BLaER1 treated with 17β-estradiol and CSF1 and Interleukin-3, amounts not matched to agents 10 nM and 100 nM (cell line): ENCODE results near the gene SLCO3A1.
A peak's percentile ranks its signal among the peaks of the same experiment; 100 is the strongest.

Source experiments
- H3K27ac ChIP-seq, 11 experiments: shearing (Covaris generic); formaldehyde crosslinking; 2 replicates each; pipeline ENCODE4 v1.8.1; 2022
- H3K27me3 ChIP-seq, 11 experiments: shearing (Covaris generic); formaldehyde crosslinking; 2 replicates each; pipeline ENCODE4 v1.8.1; 2022
- H3K36me3 ChIP-seq, 11 experiments: shearing (Covaris generic); formaldehyde crosslinking; 2 replicates each; pipeline ENCODE4 v1.8.1; 2022
- H3K4me1 ChIP-seq, 10 experiments: shearing (Covaris generic); formaldehyde crosslinking; 2 replicates each; pipeline ENCODE4 v1.8.1; 2022
- H3K4me2 ChIP-seq, 11 experiments: shearing (Covaris generic); formaldehyde crosslinking; 2 replicates each; pipeline ENCODE4 v1.8.1; 2022
- H3K4me3 ChIP-seq, 10 experiments: shearing (Covaris generic); formaldehyde crosslinking; 2 replicates each; pipeline ENCODE4 v1.8.1; 2022
- H3K9ac ChIP-seq, 11 experiments: shearing (Covaris generic); formaldehyde crosslinking; 2 replicates each; pipeline ENCODE4 v1.8.1; 2022
- H3K9me3 ChIP-seq, 11 experiments: shearing (Covaris generic); formaldehyde crosslinking; replicated peaks in 1 of 11; 2 replicates each; pipeline ENCODE4 v1.8.1; 2022
- H4K20me1 ChIP-seq, 11 experiments: shearing (Covaris generic); formaldehyde crosslinking; 2 replicates each; pipeline ENCODE4 v1.8.1; 2022
- Cebpa-rat ChIP-seq, 11 experiments: shearing (Covaris generic); IDR thresholded peaks; 2 replicates each; pipeline ENCODE4 v1.8.1; 2022

Gene SLCO3A1

DNA sequence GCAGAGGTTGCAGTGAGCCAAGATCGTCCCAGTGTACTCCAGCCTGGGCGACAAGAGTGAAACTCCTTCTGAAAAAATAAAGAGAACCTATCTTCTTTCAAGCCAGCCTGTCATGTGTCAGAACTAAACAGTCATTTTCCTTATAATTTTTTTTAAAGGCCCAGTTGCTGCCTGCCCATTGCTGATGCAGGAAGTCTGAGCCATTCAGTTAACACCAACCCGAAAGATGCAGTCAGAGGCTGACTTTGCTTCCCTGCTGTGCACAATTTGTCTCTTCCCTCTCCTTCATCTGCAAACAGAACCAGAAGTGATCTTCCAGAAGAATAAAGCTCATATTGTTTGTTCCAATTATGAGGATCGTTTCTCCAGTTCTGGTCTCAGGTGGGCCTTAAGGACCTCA lies 220.6 kb downstream of the SLCO3A1 start:
- no peak overlapping the region for H3K9ac ChIP-seq

GRCh38 chr15:92074646-92075045 lies 221.1 kb downstream of the SLCO3A1 start:
- Histone ChIP-seq H3K36me3 (0 out of 22 replicates have a peak, but pooled peaks cover 0 to 3% (median 0%) of the 10 kb centered on the region in 11 experiments), H4K20me1 (peaks cover 0 to 16% (median 0%) of the 10 kb centered on the region in 11 experiments; a peak in 5 of 22 replicates), H3K27me3 (no peaks in the 10 kb centered on the region), H3K4me3 (no peak overlapping the region), H3K27ac (peak overlapping the region in 2 of 11 experiments; percentile 28 to 30; a peak in 2 of 22 replicates), H3K4me2 (peak overlapping the region; percentile 11 to 84 (median 66); a peak in 21 of 22 replicates), H3K9me3 (peaks cover 0 to 7% (median 0%) of the 10 kb centered on the region in 11 experiments; a peak in 3 of 22 replicates), H3K4me1 (peaks cover 42 to 89% (median 64%) of the 10 kb centered on the region in 10 experiments), H3K9ac (no peak overlapping the region)
- no peak for TF ChIP-seq Cebpa-rat (IDR thresholded peaks at IDR 0.05)

More for the DNA sequence above, 220.6 kb downstream of the SLCO3A1 start:
- Histone ChIP-seq H3K36me3 (0 out of 22 replicates have a peak, but pooled peaks cover 0 to 3% (median 0%) of the 10 kb centered on the region in 11 experiments), H3K4me2 (peak overlapping the region; percentile 11 to 84 (median 66); a peak in 20 of 22 replicates), H3K27me3 (no peaks in the 10 kb centered on the region), H3K4me3 (no peak overlapping the region), H4K20me1 (peaks cover 0 to 16% (median 0%) of the 10 kb centered on the region in 11 experiments; a peak in 5 of 22 replicates), H3K4me1 (peaks cover 47 to 94% (median 69%) of the 10 kb centered on the region in 10 experiments), H3K9me3 (peaks cover 0 to 7% (median 0%) of the 10 kb centered on the region in 11 experiments; a peak in 3 of 22 replicates), H3K27ac (peak overlapping the region in 2 of 11 experiments; percentile 28 to 30; a peak in 3 of 22 replicates)
- TF ChIP-seq Cebpa-rat (IDR thresholded peaks at IDR 0.05) = no peak

- H3K36me3 ChIP-seq = 0 out of 22 replicates have a peak, but pooled peaks cover 0 to 3% (median 0%) of the 10 kb centered on the region in 11 experiments
- peaks cover 0 to 20% (median 0%) of the 10 kb centered on the region in 11 experiments; a peak in 5 of 22 replicates for H4K20me1 ChIP-seq
- H3K9me3 ChIP-seq = peaks cover 0 to 7% (median 0%) of the 10 kb centered on the region in 11 experiments; a peak in 3 of 22 replicates
- no peak overlapping the region for H3K9ac ChIP-seq
- no peak for TF ChIP-seq Cebpa-rat (IDR thresholded peaks at IDR 0.05)
- H3K27ac ChIP-seq = no peak overlapping the region
- no peaks in the 10 kb centered on the region for H3K27me3 ChIP-seq
- H3K4me1 ChIP-seq = peaks cover 33 to 78% (median 55%) of the 10 kb centered on the region in 10 experiments
- peak overlapping the region; percentile 57 to 84 (median 66) for H3K4me2 ChIP-seq
- no peak overlapping the region for H3K4me3 ChIP-seq
Measured at GRCh38 chr15:92075764-92076163, 222.3 kb downstream of the SLCO3A1 start.

DNA sequence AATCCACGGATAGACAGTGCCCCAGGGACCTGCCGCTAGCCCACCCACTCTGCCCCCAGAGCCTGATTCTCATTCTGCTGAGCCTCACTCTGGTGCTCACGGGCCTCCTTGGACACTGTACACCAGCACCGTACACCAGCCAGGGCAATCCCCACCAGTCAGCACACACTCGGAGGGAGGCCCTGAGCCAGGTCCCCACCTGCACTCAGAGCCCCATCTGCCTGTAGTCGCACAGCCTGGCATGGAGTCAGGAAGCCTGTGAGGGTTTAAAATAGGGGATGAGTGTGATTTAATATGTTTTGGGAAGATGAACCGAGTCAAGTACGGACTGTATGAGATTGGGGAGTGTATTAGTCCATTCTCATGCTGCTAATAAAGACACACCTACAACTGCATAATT lies 223.0 kb downstream of the SLCO3A1 start:
- H3K27ac ChIP-seq = no peak overlapping the region
- no peak overlapping the region for H3K4me3 ChIP-seq
- H3K4me1 ChIP-seq = peaks cover 25 to 70% (median 47%) of the 10 kb centered on the region in 10 experiments
- 0 out of 22 replicates have a peak overlapping the region, but pooled peaks of 1 of the 11 experiments have one; percentile 4 for H3K9ac ChIP-seq
- peak overlapping the region in 10 of 11 experiments; percentile 57 to 84 (median 66); a peak in 14 of 22 replicates for H3K4me2 ChIP-seq
- 0 out of 22 replicates have a peak, but pooled peaks cover 0 to 3% (median 0%) of the 10 kb centered on the region in 11 experiments for H3K36me3 ChIP-seq
- H3K27me3 ChIP-seq = no peaks in the 10 kb centered on the region
- no peak for TF ChIP-seq Cebpa-rat (IDR thresholded peaks at IDR 0.05)
- peaks cover 0 to 17% (median 0%) of the 10 kb centered on the region in 11 experiments; a peak in 5 of 22 replicates for H4K20me1 ChIP-seq
- H3K9me3 ChIP-seq = peaks cover 0 to 7% (median 0%) of the 10 kb centered on the region in 11 experiments; a peak in 3 of 22 replicates

- Histone ChIP-seq H3K9me3 (peaks cover 0 to 7% (median 0%) of the 10 kb centered on the region in 11 experiments; a peak in 3 of 22 replicates), H3K4me2 (peak overlapping the region in 4 of 11 experiments; percentile 9 to 80 (median 55); a peak in 7 of 22 replicates), H3K36me3 (0 out of 22 replicates have a peak, but pooled peaks cover 0 to 3% (median 0%) of the 10 kb centered on the region in 11 experiments), H3K27me3 (no peaks in the 10 kb centered on the region), H4K20me1 (peaks cover 0 to 21% (median under 1%) of the 10 kb centered on the region in 11 experiments; a peak in 8 of 22 replicates), H3K4me3 (no peak overlapping the region), H3K27ac (no peak overlapping the region), H3K4me1 (peaks cover 30 to 71% (median 49%) of the 10 kb centered on the region in 10 experiments), H3K9ac (no peak overlapping the region)
- no peak for TF ChIP-seq Cebpa-rat (IDR thresholded peaks at IDR 0.05)
Measured at GRCh38 chr15:92077353-92078085, 224.0 kb downstream of the SLCO3A1 start.

DNA sequence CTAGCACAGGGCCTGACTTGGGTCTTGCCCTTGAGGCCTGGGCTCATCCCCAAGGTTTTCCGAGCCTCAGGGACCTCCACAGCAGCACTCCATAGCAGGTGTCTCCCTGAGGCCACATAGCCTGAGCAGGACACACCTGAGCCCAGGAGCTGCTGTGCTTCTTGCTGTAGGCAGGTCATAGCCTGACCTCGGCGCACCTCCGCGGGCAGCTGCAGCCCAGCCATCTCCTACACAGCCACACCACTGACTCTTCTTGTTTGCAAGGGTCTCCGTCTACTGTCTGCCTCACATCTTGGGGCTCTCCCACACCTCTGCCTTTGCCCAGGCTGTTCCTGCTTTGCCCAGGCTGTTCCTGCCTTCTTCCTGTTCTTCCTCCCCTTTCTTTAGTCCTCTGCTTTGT lies 224.8 kb downstream of the SLCO3A1 start:
- H3K4me1 ChIP-seq = peaks cover 37 to 71% (median 54%) of the 10 kb centered on the region in 10 experiments
- no peaks in the 10 kb centered on the region for H3K27me3 ChIP-seq
- H3K9ac ChIP-seq = no peak overlapping the region
- peak overlapping the region in 2 of 11 experiments; percentile 47 to 63; a peak in 4 of 22 replicates for H3K4me2 ChIP-seq
- H3K4me3 ChIP-seq = no peak overlapping the region
- H3K9me3 ChIP-seq = peaks cover 0 to 7% (median 0%) of the 10 kb centered on the region in 11 experiments; a peak in 3 of 22 replicates
- peaks cover 0 to 28% (median 5%) of the 10 kb centered on the region in 11 experiments; a peak in 8 of 22 replicates for H4K20me1 ChIP-seq
- H3K27ac ChIP-seq = no peak overlapping the region
- TF ChIP-seq Cebpa-rat (IDR thresholded peaks at IDR 0.05) = no peak
- H3K36me3 ChIP-seq = 0 out of 22 replicates have a peak, but pooled peaks cover 0 to 3% (median 0%) of the 10 kb centered on the region in 11 experiments

DNA sequence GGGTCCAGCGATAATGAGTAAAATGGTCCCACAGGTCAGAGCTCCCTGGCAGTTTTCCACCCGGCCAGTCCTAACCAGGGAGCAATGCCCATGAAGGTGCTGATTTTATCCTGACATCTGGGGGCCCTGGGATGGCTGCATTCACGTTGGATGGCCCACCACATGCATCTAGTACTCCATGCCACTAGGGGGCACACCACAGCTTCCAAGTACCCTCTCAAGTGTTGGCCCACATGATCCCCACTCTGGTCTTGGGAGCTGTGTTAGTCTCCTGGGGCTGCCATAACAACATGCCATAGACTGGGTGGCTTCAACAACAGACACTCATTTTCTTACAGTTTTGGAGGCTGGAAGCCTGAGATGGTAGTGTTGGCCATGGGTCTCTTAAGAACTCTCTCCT lies 225.5 kb downstream of the SLCO3A1 start:
- peaks cover 0 to 7% (median 0%) of the 10 kb centered on the region in 11 experiments; a peak in 3 of 22 replicates for H3K9me3 ChIP-seq
- no peak overlapping the region for H3K9ac ChIP-seq
- H3K4me1 ChIP-seq = peaks cover 40 to 64% (median 52%) of the 10 kb centered on the region in 10 experiments
- no peak overlapping the region for H3K4me2 ChIP-seq
- no peak for TF ChIP-seq Cebpa-rat (IDR thresholded peaks at IDR 0.05)
- H3K36me3 ChIP-seq = 0 out of 22 replicates have a peak, but pooled peaks cover 0 to 3% (median 0%) of the 10 kb centered on the region in 11 experiments
- H3K4me3 ChIP-seq = no peak overlapping the region
- H3K27me3 ChIP-seq = no peaks in the 10 kb centered on the region
- H3K27ac ChIP-seq = 0 out of 22 replicates have a peak overlapping the region, but pooled peaks of 1 of the 11 experiments have one; percentile 10
- peaks cover 0 to 35% (median 5%) of the 10 kb centered on the region in 11 experiments; a peak in 8 of 22 replicates for H4K20me1 ChIP-seq

DNA sequence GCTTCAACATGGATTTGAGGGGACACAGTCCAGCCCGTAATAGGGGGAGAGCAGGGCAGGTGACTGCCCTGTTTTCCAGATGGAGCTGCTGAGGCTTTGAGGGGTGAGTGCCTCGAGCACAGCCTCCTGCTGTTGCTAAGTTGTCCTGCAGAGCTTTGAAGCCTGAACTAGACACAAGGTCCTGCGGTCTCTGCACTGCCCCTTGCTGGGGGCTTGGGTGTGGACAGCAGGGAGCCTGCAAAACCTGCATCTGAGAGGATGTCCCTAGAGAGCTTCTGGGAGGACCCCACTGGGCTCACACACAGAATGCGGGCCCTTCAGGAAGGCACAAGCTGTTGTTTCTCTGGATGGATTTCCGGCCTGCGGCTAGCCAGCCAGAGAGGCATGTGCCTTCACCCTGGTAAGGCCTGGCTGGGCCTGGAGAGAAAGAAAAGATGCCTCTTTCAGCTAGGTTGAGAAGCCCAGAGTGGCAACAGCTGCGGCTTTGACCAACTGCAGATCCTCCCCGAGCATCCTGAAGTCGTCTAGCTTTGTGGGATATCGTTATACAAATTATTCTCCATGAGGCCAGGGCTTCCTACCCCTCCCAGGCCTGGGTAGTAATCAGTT lies 226.2 kb downstream of the SLCO3A1 start:
- Histone ChIP-seq H3K36me3 (0 out of 22 replicates have a peak, but pooled peaks cover 0 to 3% (median 0%) of the 10 kb centered on the region in 11 experiments), H3K4me1 (peaks cover 35 to 57% (median 46%) of the 10 kb centered on the region in 10 experiments)
- TF ChIP-seq Cebpa-rat (IDR thresholded peaks at IDR 0.05) = no peak

More for the DNA sequence above, 226.2 kb downstream of the SLCO3A1 start:
- Histone ChIP-seq H3K9me3 (peaks cover 0 to 7% (median 0%) of the 10 kb centered on the region in 11 experiments; a peak in 3 of 22 replicates), H3K27ac (peak overlapping the region in 1 of 11 experiments; percentile 10; a peak in 1 of 22 replicates), H3K9ac (no peak overlapping the region), H3K4me2 (no peak overlapping the region), H4K20me1 (peaks cover 0 to 42% (median 5%) of the 10 kb centered on the region in 11 experiments; a peak in 9 of 22 replicates), H3K4me3 (no peak overlapping the region), H3K27me3 (no peaks in the 10 kb centered on the region)
